ENCODE results near the gene GRB10.

Gene GRB10

DNA sequence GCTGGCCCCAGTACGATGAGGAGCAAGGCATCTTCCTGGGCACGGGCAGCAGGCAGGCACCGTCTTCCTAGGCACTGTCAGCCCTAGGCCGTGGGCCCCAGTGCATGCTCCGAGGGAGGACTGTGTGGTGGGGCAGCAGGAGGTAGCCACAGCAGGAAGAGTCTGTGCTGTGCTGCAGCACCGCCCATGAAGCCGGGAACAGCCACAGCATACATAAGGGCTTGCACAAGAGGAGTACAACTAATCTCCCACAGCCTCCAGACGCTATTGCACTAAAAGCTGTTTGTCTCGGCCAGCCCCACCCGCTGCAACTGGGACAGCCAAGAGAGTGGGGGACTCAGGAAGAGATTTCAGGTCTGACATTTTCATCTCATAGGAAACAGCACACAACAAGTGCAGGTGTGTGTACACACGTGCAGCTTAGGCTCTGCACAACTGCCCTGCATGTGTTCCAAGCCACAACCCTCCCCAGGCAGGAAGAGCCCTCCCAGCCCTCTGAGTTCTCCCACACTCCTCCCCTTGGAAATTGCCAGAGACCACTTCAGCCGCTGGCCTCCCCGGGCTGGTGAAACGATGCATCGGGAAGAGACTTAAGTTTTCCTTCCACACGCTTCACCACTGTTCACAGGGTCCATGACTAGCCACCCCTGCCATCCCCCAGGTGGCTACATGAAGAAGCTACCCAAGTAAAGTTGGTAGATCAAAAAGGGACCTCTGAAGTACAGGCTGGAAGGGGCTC lies 129.4 kb downstream of the GRB10 start:
- no peak for DNase-seq (ENCODE audit: low spot score)

DNA sequence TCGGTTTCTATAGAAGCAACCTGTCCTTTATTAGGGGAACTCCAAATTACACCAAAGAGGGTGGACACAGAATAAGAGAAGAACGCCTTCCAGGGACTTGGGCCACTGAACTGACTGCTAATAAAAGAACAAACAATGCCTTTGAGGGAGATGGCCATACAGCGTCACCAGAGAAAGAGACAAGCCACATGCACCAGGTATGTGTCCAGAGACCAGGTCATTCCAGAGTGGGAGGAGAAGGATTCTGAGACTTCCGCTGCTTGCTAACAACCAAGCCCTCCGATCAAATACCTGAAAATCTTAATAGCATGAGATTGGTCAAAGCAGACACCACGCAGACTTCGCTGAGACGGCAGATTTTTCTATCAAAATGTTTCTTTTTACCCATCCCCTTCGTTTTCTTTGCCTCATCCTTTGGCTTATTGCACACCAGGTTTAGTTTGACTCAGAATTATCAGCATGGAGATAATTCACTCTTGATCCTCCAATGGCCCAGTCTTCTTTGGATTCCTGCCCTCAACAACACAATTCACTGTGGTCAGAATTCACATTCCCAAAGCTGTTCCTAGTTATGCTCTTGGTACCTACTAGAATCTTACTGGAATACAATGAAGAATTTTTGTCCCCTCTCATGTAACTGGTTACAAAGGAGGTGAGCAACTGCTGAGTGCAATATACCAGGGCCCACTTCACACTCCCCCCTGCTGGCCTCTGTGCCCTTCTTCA lies 130.1 kb downstream of the GRB10 start:
- DNase-seq (ENCODE audit: low spot score): no peak

DNA sequence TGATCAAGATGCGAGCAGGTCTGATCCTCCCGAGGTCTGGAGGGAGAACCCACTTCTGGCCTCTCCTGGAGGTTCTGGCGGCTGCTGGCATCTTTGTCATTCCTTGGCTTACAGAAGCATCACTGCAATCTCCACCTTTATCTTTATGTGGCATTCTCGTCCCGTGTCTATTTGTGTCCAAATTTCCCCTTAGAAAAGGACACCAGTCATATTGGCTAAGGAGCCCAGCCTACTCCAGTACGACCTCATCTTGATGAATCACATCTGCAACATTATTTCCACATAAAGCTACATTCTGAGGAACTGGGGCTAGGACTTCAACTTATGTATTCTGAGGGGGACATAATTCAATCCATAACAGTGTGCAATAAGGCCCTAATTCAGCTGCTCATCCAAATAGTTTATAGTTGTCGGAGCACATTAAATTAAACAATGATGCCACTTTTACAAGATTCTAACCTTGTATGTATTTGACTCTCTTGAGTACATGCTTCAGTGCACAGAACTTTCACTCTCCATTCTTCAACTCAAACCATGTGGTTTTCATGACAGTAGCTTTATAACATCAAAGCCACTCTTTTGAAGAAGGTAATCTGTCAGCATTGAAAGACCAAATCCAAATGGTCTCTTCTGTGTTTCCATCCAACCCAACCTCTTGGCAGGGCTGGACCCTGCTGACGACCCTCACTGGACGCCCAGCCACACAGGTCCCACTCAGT lies 131.3 kb downstream of the GRB10 start:
- no peak for DNase-seq (ENCODE audit: low spot score)

DNA sequence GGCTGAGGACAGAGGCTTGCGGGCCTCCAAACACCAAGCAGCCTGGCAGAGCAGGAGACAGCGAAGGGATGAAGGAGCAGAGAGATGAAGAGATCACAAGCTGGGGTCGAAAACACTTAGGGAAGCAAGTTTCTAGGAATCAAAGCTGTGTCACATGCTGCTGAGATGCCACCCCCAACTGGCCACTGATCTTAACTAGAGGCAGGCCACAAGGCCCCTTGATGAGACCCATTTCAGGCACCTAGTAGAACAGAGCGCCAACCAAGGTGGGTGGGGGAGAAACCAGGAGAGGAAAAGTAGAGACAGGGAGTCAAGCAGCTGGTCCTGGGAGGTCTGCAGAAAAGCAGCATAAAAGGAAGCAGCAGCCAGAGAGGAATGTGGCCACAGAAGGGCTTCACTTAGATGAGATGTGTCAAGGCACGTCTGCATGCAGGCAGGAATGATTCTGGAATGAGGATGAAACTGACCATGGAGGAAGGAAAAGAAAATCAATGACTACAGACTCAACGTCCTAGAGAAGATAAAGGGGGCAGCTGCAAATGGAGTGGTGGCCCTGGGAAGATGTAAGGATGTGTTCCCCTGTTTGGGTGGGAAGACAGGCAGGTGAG lies 132.5 kb downstream of the GRB10 start:
- no peak for DNase-seq (ENCODE audit: low spot score)

DNA sequence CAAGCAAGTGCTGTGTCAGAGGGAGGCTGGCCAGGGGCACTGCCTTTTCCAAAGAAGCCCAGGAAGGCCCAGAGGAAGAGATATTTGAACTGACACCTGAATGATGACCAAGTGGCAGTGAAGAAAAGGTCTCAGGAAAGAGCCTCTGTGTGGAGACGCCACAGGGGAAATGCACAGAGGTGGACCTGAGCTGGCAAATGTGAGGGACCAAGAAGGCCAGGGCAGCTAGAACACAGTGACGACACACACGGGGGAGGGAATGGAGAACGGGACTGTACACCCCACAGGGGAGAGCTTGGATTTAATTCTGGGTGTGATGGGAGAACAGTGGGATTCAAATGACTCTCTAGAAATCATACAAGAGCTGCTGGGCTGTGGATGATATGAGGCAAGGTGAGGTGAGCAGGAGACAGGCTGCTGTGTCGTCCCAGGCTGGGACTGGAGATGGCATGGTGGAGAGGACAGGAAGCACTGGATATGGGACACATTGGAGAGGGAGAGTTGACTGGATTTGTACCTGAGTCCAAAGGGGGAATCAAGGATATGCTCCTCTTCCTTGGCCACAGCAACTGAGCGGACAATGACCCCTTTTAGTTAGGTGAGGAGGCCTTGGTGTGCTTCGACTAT lies 133.3 kb downstream of the GRB10 start:
- no peak for DNase-seq (ENCODE audit: low spot score)

DNA sequence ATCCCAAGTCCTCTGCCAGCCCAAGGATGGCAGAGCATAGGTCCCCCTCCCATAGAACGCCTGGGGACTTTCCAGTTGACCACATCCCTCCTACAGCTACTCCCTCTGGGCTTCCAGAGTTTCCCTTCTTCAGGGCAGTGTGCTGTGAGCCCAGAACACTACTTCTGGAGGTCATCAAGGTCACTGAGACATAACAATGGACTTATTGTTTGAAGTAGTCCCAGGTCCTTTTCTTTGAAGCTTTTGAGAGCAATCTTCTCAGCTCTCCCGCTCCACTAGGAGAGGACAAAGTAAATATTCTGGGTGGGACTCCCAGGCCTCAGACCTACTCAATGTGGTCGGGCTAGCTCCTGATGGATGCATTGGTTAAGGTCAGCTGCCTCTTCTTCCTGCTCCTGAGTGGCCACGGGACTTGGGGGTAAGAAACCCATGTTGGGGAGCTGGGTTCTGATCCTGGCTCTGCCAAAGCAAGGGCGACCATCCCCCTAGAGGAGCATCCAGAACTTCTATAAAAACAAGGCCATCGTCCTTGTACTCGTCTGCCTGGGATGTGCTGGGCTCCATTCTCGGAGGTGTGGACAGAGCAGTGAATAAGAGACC lies 134.0 kb downstream of the GRB10 start:
- no peak for DNase-seq (ENCODE audit: low spot score)

DNA sequence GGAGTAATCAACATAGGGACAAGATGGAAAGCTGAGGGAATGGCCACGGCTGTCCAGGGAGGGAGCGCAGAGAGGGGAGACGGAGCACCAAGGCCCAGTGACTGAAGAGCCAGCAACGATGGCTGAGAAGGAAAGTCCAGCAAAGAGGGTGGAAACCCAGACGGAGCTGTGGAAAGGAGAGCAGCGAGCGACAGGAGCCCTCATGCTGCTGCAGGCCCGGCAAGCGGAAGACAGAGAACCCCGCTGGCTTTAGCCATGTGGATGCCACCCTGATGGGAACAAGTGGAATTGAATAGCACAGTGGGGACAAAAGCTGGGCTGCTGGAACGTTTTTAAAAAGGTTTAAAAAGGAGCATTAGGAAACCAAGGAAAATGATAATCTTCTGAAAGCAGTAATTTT lies 134.6 kb downstream of the GRB10 start:
- DNase-seq (ENCODE audit: low spot score): no peak

DNA sequence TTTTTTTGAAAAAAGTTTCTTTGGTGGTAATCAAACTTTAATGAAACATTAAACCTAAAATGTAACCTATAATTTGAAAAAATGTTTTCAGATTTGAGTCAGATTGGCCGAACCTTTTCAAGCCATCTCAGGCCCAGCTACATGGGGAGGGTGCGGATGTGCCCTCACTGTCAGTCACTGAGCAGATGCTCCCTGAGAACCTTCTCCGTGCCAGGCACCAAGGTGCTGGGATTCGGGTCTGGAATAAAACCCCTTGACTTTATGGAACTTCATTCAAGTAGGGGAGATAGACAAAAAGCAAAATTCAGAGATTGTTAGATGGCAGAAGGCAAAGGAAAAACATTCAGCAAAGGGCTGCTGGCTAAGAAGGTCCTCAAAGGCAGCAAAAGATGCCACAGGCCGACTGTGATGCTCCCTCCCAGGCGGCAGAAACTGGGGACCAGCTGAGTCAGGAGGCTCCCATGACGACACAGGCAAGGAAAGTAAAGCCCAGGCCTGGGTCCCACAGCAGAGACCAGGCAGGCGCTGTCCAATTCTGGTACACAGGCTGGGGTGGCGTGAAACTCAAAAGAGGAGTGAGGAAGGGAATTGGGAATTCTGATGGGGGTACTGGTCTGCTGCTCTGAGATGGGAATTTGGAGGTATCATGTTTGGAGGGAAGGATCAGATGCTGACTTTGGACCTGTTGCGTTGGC lies 135.3 kb downstream of the GRB10 start:
- DNase-seq (ENCODE audit: low spot score): no peak

DNA sequence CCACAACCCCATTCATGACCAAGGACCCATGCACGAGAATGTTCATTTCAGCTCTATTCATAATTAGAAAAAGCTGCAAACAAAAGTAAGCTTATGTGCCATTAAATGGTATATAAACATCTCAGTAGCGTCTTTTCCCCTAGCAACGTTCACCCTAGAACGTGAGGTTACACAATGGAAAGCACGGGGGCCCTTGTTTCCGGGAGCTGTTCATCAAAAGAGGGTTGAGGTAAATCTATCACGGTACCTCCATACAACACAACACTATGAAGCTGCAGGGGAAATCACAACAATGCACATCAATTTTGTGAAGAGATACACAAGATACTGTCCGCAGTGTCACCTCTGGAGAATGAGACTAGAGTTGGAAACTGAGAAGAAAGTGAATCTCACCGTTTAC lies 136.6 kb downstream of the GRB10 start:
- no peak for DNase-seq (ENCODE audit: low spot score)

DNA sequence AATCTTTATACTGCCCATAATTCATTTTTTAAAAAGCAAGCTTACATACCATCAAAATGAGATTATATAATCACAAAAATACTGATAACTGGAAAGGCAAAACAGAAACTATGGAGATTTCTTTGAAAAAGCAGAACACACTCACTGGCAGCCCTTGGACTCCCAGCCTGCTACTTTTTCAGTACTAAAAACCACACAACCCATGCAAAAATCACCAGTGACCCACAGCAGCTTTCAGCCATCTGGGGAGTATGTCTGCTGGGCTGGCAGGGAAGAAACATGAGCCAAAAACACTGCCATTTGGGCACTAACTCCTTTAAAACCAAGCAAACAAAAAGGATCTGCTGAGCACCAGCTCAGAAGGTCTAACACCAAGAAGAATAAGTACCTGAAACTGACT lies 137.5 kb downstream of the GRB10 start:
- no peak for DNase-seq (ENCODE audit: low spot score)

DNA sequence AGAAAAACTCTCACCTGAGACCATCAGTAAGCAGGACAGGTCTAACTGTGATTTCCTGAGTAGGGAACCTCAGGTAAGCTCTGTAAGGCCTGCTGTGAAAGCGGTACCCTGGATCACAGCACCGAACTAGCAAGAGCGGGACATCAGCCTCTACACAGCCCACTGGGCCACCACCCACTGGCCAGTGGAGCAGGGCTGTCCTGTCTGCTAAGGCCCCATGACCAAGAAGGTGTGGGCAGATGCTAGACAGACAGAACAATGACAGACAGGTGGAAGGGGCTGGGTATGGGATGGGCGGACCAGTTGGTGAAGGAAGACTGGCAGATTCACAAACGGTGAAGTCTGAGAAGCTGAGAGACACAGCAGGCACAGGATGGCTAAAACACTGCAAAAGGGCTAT lies 138.1 kb downstream of the GRB10 start:
- DNase-seq (ENCODE audit: low spot score): no peak

DNA sequence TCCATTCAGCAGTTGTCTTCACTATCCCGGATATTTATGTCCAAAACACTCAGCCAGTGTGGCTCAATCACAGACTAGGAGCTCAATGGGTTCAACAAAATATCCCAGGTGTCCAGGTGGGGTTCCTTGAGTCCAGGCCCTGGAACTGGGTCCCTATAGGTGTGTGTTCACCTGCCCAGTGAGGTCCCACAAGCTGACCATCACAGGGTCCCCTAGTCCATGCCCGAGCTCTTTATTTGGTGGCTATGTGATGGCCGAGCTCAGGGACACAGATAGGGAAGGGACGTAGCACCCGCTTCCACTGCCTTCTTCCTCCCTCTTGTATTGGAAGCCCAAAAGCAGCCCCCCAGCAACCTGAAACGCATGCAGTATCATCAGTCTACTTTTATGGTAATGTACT lies 138.6 kb downstream of the GRB10 start:
- DNase-seq (ENCODE audit: low spot score): no peak

DNA sequence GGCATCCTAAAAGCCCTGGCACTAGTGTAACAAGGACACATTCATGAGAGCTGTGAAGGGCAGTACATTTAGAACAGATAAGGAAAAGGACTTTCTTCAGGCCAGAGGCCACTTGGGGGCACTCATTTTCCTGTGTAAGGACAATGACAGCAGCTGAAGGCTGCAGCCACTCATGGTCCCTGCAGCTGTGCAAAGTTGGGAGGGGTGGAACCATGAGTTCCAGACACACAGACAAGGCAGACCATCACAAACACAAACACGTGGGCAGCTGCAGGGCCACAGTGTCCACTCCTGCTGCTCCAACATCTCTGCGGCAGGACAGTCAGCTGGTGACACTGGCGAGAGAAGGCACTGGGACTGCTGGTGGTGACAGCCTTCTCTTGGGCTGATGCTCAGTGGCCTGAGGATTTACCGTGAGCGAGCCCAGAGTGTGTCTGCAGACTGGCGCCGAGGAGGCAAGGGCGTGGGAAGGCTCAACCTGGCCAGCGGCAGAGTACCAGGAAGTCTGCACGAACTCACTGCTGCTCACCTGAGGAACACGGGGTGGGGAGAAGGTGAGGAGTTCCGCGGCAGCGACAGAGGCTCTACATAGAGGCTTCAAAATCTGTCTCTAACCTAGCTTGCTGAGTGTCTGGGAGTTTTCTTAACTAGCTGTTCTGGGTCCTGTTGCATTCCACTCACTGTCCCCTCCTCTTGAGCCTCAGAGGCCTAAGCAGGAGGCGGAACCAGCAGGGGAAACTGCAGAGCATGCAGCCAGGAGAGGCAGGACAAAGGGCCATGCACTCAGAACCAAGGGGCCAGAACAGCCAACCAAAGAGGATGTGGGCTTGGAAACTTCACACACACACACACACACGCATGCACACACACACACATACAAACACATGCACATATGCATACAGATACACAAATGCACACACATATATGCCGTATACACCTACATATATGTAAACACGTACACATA lies 141.0 kb downstream of the GRB10 start:
- DNase-seq (ENCODE audit: low spot score): no peak

DNA sequence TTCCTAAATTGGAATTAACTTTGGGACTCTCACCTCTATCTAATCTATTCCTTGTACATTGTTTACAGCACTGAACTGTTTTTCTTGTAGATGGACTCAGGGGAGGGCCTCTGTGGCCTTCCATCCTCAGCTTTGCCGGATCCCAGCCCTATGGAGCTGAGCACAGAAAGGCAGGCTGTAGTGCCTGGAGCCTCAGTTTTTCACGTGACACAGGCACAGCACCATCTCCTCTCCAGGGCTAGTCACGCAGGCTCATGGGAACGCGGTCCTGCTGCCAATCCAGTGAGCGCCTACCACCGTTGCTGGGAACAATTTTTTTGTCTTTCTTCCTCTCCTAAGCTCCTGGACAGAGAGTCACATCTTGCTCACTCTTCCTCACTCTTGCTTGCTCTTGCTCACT lies 141.9 kb downstream of the GRB10 start:
- no peak for DNase-seq (ENCODE audit: low spot score)

DNA sequence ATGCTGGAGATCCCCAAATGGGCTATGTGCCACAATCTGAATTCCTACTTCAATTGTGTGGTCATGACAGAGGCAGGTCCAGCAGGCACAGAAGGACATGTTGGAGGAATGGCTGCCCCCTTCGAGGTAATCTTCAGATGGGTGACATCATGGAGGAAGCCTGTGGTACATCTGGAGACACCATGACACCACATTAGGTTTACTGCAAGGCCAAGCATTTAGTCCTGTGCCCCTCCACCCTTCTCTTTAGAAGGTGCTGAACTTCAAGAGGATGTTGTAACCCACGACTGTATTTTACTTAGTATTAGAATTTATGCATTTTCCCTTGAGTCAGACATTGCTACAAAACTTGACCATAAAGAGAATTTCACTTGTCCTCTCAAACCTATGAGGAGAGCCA lies 142.4 kb downstream of the GRB10 start:
- DNase-seq (ENCODE audit: low spot score): no peak

DNA sequence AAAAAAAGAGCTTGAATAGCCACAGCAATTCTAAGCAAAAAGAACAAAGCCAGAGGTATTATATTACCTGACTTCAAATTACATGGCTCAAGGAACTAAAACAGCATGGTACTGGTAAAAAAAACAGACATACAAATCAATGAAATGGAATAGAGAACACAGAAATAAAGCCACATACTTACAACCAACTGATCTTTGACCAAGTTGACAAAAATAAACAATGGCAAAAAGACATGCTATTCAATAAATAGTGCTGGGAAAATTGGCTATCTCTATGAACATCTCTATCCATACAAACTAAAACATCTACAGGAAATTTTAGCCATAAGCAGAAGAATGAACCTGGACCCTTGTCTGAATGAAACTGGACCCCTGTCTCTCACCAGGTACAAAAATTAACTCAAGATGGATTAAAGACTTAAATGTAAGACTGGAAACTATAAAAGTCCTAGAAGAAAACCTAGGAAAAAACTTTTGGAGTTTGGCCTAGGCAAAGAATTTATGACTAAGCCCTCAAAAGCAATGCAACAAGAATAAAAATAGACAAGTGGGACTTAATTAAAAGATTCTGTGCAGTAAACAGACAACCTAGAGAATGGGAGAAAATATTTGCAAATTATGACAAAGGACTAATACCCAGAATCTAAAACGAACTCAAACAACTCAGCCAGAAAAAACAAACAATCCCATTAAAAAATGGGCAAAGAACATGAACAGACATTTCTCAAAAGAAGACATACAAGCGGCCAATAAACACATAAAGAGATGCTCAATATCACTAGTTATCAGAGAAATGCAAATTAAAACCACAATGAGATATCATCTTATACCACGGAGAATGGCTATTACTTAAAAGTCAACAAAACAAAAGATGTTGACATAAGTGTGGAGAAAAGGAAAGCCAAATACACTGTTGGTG lies 144.7 kb downstream of the GRB10 start:
- DNase-seq (ENCODE audit: low spot score): no peak

DNA sequence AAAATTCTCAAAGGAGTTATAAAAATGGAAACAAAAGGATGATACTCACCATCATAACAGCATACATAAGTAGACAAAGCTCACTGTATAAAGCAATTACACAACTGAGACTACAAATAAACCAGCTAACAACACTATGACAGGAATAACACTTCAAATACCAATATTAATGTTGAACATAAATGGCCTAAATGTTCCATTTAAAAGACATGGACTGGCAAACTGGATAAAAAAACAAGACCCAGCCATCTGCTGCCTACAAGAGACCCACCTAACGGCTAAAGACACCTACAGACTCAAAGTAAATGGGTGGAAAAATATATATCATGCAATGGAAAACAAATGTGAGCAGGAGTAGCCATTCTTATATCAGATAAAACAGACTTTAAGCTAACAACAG lies 148.3 kb downstream of the GRB10 start:
- DNase-seq (ENCODE audit: low spot score): no peak

DNA sequence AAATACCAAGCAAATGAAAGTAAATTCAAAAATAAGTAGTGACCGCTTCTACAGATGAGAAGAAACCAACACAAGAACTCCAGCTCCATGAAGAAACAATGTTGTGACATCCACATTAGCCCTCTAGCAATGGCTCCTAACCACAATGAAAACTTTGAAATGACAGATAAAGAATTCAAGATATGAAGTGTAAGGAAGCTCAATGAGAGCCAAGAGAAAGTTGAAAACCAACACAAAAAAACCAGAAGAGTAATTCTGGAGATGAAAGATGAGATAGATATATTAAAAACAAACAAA lies 149.3 kb downstream of the GRB10 start:
- DNase-seq (ENCODE audit: low spot score): no peak

Data from HuH-7.5 (cell line).